ENCODE results near the gene SLC2A9.

The SLC2A9 gene
- 1.6 to 5.0 (median 2.1) reads per million in 4 experiments for total RNA-seq

DNA sequence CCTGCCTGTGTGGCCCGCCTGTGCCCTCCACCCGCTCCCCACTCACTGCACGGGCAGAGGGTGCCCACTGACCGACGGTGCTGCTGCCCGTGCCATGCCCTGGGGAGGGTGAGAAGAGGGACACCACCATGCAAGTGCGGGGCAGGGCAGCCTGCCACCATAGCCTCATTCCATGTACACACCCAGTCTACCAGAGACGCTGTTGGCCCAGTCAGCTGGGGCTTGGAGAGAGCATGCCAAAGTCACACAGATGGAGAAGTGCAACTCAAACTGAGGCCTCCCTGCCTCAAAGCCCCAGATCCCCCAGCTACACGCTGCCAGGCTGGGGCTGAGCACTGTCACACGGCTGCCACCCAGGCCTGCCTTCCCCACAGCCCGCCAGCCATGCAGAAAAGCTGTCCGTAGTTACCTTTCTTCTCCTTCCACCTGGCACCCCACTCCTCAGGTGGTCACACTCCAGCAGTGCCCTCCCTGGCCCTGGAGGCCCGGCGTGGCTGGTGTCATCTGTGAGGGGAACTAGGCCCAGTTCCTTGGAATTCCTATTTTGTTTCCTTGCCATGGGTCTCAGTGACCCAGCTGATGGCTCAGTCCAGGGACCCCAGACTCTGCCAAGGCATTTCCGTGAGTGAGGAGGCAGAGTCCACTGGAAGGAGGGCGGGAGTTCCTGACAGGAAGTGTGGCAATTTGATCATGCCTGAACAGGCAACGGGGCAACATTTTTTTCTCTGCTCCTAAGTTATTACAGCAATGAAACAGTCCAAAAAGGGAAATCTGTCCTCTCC lies at the start of gene SLC2A9:
Gene SLC2A9 (minus strand): TSS at position 627 of the 782 bp plus-strand sequence. CDS start 68 bp downstream, at position 559.
- no peak for DNase-seq

DNA sequence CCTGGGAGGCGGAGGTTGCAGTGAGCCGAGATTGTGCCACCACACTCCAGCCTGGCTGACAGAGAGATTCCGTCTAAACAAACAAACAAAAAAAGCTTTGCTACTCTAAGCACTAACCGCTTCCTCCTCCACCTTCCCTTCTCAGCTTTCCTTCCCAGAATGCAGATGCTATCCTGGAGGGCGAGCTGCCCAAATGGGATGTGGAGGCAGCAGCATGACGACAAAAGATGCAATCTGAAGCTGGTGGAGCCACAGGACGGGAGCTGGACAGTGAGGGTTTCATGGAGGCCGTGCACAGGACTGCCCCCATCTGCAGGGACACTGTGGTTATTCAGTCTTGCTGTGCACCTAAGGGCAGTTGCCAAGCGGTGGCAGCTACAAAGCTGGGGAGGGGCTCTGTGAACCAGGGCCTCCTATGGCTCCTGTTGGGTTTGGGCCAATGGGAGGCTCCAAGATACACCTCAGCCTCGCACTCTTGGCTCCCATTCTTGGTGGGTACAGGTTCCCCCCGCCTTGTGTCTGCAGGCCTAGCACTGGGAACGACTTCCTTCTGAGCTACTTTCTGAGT lies 47.9 kb upstream of the SLC2A9 start:
- DNase-seq: no peak

DNA sequence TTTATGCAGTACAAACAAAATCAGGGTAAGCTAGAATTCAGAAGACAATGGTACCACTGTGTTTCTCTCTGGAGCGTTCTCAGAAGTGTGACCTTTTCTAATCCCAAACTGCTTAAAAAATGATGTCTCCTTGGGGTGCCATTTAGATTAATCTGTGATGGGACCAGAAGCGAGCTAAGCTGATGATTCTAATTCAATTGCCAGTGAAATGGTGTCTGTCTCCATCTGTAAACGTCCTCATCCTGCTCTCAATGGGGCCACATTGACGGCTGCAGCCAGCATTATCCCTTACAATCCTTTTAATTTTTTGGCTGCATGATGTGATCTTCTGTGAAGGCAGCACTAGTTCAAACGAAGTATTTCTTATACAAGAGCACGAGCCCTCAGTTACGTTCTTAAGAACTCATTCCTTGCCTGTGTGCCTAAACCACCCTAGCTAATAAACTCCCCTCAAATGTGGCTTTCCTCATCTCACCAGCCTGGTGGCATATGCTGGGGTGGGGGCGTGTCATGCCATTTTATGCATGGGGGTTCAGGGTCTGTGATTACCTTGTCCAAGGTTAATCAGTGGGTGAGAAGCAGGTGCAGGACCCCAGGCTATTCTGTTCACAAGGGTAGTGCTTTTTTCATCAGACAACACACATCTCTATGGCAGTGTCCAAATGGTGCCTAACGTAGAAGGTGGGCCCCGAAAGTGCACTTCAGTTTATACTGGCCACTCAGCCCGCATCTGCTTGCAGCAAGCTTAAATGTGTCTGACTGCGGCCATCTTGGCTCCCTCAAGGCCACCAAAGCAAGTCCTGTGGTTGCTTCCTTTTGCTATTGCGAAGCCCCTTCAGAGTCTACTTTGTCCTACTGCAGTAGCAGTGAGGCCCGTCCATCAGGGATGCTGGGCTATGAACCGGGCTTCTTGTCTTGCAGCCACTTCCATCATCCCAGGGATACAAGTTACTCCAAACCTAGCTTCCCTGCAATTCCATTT lies 45.7 kb upstream of the SLC2A9 start:
- no peak for DNase-seq

DNA sequence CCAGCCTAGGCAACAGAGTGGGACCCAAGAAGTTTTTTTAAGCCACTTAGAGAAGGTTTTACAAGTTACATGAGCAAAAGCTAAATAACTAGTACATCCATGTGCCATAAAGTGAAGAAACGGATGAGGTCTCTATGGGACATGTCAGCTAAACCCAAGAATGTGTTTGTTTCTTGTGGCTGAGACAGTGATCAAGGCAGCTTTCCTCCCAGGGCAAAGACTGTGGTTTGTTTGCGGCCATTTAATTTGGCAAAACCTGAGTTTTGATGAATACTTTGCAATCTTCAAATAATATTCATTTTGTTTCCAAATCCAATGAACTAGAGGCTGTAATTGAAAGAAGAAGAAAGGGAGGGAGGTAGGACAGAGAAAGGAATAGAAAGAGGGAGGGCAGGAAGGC lies 44.9 kb upstream of the SLC2A9 start:
- no peak for DNase-seq

DNA sequence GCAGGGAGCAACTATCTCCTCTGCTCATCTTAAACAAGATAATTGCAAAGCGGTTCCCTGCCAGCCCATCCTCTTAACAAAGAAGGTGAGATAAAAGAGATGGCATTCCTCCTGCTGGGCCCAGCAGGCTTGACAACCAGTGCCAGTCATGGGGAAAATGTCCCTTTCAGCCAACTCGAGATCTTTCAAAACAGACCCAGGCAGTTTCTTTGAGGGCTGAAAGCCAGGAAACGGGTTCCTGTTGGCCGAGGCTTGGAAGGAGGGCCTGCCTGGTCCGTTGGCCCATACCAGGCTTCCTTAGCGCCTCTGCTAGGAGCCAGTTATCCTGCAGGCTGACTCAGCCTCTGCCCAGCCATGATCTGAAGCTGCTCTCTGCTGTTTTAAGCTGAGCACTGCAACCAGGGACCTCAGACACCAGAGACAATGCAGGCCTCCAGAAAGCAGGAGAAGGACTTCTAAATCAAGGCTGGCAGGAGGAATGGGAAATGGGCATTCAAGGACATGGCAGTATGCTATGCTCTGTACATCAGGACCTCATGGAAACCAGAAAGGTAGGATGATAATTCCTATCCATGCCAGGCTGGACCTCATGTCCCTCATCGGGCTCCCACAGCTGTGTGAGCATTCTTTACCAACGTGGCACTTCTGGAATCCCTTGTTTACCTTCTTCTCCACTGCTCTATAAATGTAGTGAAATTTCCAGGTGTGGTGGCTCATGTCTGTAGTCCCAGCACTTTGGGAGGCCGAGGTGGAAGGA lies 42.4 kb upstream of the SLC2A9 start:
- DNase-seq: no peak

DNA sequence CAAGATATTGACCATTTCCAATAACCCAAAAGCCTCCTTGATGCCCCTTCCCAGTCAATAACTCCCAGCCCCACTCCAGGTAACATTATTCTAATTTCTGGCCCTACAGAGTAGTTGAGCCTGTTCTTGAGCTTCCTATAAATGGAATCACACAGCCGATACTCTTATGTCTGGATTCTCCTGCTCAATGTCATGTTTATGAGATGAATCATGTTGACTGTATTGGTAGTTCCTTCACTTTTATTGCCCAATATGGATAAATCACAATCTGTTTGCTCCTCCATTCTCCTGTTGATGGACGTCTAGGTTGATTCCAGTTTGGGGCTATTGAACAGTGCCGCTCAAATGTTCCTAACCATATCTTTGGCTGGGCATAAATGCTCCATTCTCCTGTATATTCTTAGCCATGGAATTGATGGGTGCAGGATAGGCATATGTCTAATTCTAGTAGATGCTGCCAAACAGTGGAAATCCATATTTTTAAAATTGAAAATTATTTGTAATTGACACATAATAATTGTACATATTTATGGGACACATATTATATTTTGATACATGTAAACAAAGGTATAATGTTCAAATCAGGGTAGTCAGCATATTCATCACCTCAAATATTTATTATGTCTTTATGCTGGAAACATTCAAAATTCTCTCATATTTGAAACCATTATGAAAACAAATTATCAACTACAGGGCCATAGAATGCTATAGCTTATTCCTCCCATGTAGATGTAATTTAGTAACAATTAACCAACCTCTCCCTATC lies 40.5 kb upstream of the SLC2A9 start:
- DNase-seq: no peak

DNA sequence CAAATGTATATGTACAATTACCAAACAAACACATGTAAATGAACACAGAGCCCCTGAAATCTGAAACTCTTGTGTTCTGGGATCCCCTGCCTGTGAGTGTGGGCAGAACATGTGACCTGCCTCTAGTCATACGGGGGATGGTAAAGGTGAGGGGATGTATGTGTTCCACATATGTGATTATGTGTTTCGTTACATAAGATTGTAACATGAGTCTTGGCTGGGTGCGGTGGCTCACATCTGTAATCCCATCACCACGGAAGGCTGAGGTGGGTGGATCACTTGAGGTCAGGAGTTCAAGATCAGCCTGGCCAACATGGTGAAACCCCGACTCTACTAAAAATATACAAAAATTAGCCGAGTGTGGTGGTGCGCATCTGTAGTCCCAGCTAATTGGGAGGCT lies 37.1 kb upstream of the SLC2A9 start:
- DNase-seq: no peak

DNA sequence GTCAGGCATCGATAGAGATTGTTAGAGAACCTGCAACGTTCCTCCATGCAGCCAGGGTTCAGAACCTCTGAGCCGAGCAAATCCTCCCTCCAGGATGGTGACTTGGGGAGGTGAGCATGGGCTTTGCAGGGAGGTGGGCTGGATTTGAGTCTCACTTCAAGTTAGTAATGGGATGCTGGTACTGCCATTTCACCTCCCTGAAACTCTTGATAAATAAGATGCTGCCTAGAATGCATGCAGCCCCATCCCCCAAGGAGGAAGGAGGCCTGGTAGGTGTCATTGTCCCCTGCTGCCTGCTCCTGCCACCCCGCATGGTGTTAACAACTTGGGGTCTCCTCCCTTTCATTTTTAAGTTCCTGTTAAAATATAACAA lies 35.7 kb upstream of the SLC2A9 start:
- DNase-seq: no peak

DNA sequence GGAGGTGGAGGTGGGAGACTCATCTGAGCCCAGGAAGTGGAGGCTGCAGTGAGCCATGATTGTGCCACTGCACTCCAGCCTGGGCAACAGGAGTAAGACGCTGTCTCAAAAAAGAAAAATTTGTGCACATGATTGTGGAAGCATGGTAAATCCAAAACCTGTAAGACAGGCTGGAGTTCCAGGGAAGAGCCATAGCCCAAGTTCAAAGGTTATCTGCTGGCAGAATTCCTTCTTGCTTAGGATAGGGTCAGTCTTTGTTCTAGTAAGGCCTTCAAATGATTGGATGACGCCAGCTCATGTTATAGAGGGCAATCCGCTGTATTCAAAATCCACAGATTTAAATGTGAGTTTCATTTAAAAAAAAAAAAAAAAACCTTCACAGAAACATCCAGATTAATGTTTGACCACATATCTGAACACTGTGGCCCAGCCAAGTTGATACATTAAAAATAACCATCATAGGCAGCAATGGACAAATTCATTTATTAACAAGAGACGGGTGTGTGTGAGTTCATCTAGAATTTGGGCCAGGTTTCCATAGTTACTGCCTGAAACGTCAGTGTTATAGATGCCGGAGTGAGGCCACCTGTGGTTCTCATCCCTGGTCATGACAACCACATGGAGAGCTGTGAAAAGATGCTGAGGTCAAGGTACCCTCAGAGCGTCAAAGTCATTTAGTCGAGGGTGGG lies 35.2 kb upstream of the SLC2A9 start:
- no peak for DNase-seq

DNA sequence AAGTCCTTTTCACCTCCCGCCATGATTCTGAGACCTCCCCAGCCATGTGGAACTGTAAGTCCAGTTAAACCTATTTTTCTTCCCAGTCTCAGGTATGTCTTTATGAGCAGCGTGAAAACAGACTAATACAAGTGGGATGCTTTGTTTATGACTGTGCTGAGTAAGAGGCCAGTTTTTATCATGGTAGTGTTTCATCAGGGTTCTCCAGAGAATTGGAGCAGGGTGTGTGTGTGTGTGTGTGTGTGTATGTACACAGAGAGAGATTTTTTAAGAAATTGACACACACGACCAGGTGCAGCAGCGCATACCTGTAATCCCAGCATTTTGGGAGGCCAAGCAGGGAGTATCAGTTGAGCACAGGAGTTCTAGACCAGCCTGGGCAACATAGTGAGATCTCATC lies 34.6 kb upstream of the SLC2A9 start:
- DNase-seq: no peak

DNA sequence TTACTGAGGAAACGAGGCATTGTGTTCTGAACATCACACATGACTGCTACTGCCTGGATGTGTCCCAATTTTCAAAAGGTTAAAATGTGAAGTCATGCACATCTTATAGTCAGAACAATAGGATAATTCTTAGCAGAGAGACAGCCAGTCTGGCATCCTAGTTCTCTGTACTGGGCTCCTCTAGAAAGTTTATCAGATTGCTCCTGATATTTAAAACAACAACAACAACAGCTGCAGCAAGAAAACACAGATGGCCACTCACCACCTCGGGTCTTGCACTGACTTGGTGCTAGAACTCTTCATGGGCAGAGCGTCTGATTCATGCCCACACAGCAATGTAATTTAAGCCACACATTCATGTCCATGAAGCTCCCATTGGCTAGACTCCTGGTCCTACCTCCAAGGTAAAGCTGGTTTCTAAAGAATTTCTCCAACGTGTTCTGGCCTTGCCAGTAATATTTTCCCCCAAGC lies 33.3 kb upstream of the SLC2A9 start:
- DNase-seq: no peak

DNA sequence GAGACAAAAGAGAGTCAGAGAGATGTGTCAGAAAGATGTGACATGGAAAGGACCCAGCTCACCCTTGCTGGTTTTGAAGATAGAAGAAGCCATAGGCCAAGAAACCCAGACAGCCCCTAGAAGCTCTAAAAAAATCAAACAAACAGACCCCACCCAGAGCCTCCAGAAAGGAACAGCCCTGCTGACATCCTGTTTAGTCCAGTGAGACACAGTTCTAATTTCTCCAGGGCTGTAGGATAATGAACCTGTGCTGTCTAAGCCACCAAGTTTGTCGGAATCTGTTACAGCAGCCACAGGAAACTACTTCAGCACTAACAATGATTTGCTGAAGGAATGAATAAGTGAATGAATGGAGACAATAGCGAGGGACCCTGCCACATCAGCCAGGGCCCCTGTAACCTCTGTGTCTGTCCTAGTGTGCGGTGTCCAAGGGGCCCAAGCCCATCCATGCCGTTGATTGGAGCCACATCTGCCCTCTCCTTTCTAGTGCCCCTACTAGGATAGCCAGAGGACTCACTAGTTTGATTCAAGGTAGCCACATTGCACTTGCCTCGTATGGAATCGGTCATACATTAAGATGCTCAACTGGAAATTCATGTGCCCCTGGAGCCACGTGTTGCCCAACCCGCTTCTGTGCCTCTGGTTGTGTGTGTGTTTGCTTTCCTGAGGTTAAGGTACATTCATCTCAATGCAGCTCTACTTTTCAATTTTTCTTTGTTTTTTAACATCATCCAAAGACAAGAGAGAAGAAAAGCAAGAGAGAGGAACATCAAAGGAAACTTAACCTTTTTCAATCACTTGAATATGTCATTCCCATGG lies 32.5 kb upstream of the SLC2A9 start:
- DNase-seq: no peak

DNA sequence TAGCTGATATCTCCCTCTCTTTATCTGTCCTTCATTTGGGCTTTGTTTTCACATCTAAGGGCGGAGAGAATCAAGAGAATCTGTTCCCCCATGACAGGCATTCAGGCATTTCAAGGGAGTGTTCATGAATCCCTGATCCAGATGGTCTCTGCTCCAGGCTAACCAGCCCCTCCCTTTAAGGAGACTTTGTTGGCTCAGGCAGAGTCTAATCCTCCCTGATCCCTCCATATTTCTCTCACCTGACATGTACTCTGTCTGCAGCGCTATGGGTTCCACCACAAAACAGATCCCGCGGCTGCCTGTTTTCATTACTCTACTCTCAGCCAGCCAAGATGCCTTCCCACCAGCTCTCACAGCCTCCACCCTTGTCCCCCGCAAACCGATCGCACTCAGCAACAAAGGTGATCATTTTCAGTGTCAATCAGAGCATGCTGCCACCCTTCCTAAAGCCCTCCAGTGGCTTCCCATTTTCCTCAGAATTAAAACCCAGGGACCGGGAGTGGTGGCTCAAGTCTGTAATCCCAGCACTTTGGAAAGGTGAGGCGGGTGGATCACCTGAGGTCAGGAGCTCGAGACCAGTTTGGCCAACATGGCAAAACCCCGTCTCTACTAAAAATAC lies 30.3 kb upstream of the SLC2A9 start:
- no peak for DNase-seq

DNA sequence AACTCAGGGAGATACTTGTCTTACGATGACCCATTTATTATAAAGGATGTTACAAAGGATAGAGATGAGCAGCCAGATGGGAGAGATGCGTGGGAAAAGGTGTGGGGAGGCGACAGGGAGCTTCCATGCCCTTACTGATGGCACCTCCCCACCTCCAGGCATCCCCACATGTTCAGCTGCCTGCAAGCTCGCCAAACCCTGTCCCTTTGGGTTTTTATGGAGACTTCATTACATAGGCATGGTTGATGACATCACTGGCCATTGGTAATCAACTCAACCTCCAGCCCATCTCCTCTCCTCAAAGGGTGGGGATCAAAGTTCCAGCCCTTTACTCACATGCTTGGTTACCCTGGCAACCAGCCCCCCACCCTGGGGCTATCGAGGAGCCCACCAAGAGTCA lies 29.4 kb upstream of the SLC2A9 start:
- DNase-seq: no peak

DNA sequence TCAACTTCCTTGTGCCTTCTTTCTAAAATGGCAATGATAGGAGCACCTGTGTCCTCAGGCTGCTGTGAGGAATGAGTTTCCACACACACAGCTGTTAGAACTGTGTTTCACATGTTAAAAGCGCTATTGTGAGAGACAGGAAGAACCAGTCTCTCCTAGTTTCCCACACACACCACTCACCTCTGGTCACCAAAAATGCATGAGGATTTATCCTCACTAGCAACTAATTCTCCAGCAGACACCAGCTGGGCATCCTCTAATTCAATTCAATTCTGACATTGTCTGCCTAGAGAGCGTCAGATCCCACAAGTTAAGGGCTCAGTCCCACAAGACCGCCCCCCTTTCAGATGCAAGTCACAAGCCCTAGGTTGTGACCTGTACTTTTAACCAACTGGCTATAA lies 29.0 kb upstream of the SLC2A9 start:
- DNase-seq: no peak

DNA sequence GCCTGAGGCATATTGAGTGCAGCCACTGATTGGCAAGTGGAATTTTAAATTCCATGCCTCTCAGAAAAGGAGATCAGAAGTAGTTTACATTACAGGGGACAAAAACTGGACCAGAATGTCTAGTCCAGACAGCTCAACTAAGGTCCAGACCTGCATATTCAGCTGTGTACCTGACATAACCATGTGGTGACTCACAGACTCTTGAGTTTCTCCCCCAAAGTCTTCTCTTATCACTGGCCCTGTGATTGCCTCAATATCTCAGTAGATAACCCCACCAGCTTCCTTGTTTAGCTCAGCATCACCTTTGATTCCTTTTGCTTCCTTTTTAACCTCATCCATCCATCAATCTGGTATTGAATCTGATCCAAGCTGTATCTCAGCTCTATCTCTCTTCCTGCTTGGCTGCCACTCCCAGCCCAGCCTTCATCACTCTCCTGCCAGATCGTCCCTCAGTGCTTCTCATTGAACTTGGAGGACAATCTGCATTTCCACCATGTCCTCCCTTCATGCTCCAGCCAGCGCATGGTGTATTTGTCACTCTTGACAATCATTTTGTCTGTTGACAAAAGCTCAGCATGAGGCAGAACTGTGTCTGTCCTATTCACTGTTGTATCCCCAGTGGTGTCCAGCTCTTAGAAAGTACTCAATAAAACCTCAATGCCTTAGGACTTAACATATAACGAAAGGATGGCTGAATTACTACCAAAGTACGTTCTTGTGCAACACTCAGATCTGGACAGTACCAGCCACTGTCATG lies 27.8 kb upstream of the SLC2A9 start:
- no peak for DNase-seq

DNA sequence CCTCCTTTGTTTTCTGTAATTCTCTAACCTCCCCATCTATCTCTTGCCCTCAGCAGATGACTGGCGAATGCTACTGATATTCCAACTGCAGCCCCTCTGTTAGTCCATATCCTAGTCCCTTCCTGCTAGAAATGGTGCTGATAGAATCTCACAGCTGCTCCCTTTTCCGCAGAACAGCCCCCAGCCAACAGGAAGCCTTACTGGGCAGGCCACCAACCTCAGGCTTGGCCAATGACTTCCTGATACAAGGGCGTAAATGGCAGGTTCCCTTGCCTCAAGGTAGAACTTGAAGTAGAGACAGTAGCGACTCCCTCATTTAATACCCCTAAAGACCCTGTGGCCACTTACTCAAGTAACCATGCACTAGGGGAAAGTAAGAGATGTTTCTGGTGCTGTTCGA lies 26.7 kb upstream of the SLC2A9 start:
- DNase-seq: no peak

DNA sequence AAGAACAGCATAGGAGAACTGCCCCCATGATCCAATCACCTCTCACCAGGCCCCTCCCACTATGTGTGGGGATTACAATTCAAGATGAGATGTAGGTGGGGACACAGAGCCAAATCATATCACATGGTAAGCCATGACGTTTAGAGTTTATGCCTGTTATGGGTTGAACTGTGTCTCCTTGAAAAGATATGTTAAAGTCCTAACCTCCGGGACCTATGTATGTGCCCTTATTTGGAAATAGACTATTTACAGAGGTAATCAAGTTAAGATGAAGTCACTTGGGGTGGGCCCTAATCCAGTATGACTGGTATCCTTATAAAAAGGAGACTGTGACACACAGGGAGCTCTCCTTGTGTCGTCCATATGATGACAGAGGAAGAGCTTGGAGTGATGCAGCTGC lies 25.2 kb upstream of the SLC2A9 start:
- DNase-seq: no peak

DNA sequence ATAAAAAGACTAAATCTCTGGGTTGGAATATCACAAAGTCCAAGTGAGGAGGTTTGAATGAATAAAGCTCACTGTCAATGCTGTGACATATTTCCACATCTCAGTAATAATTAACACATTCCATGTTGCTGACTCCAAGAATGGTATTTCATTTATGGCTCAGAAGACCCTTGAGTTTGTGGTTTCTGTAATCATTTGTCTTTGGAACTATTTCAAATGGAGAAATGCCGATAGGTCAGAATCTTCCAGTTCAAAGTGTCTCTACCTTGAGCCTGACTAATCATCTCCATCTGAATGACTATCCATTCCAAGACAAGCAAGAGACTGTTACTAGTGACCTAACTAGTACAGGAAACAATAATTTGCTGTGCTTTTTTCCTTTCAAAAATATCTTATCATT lies 24.2 kb upstream of the SLC2A9 start:
- no peak for DNase-seq
